Body of pancreas (tissue), 4 donors: ENCODE data around the gene CLTC.

ENCODE experiments used
- POLR2A ChIP-seq, 3 donors: fragments of 450-650 bp; IDR thresholded peaks; one replicate each; pipeline ENCODE4 v1.6.1; 2016; ENCODE audit warnings: antibody characterized with exemption in 3 of 3, mild to moderate bottlenecking in 2 of 3
- TF ChIP-seq, protein P1 (sequence below), 7 experiments: fragments of 450-650 bp in 4 of 7; fragments of 200-600 bp in 3 of 7; sonication (generic) in 3 of 7; IDR thresholded peaks; one replicate each; pipeline ENCODE4 v1.5.1; 2016 to 2019; ENCODE audit warnings: antibody characterized with exemption in 7 of 7

DNA sequence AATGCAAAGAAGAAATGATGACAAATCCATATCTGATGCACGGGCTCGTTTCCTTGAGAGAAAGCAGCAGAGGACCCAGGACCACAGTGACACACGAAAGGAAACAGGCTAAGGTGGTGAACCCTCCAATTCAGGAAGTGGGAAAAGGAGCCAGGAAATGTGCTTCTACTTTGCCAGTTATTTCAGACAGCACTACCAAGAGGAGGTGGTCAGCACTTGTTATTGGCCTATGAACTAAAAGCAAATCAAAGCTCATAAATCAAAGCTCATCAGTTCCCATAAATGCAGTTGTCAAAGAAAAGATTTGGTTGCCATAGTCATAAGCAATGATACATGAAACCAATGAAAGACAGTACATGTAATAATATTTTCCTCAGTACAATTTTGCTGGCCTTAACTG, 12.6 kb upstream of the CLTC start:
- TF ChIP-seq, protein P1, sequence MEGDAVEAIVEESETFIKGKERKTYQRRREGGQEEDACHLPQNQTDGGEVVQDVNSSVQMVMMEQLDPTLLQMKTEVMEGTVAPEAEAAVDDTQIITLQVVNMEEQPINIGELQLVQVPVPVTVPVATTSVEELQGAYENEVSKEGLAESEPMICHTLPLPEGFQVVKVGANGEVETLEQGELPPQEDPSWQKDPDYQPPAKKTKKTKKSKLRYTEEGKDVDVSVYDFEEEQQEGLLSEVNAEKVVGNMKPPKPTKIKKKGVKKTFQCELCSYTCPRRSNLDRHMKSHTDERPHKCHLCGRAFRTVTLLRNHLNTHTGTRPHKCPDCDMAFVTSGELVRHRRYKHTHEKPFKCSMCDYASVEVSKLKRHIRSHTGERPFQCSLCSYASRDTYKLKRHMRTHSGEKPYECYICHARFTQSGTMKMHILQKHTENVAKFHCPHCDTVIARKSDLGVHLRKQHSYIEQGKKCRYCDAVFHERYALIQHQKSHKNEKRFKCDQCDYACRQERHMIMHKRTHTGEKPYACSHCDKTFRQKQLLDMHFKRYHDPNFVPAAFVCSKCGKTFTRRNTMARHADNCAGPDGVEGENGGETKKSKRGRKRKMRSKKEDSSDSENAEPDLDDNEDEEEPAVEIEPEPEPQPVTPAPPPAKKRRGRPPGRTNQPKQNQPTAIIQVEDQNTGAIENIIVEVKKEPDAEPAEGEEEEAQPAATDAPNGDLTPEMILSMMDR (IDR thresholded peaks at IDR 0.05) = no peak
- no peak for TF ChIP-seq POLR2A (IDR thresholded peaks at IDR 0.05)
